Cardiac muscle cell (in vitro differentiated cells and primary cell): Measurements from ENCODE around the gene RUNDC3A. TPM values are rescaled to one million over a fixed set of nuclear protein-coding genes. Genes with fewer than 3 reads are reported as not detected.

ENCODE experiments used
- DNase-seq, 2 donors: peaks; one replicate each; pipeline versions ENCODE4 v3.0.0 to v3.0.0-alpha.2; 2010 to 2017; ENCODE audit warnings: low read depth in 1 of 2, low spot score in 1 of 2
- H3K27ac ChIP-seq: fragments of 200-600 bp; sonication (generic); 2 replicates; pipeline ENCODE4 v1.5.1; 2016
- H3K27me3 ChIP-seq: fragments of 200-600 bp; sonication (generic); 2 replicates; pipeline ENCODE4 v1.6.0; 2016; ENCODE audit warnings: control low read depth
- H3K36me3 ChIP-seq: fragments of 200-600 bp; sonication (generic); 2 replicates; pipeline ENCODE4 v1.5.1; 2016; ENCODE audit warnings: control low read depth
- H3K4me1 ChIP-seq: fragments of 200-600 bp; sonication (generic); 2 replicates; pipeline ENCODE4 v1.8.1; 2017; ENCODE audit warnings: low read depth, mild to moderate bottlenecking, mixed run types
- H3K4me3 ChIP-seq: fragments of 200-600 bp; sonication (generic); 2 replicates; pipeline ENCODE4 v1.5.1; 2016; ENCODE audit warnings: mild to moderate bottlenecking
- H3K9me3 ChIP-seq: fragments of 200-600 bp; sonication (generic); 2 replicates; pipeline ENCODE4 v1.5.1; 2017; ENCODE audit warnings: low read depth, mild to moderate bottlenecking, control low read depth
- CTCF ChIP-seq: IDR thresholded peaks from 2 replicates; pipeline ENCODE4 v1.5.1; 2012; ENCODE audit warnings: low read depth, mild to moderate bottlenecking, low read length
- polyA plus RNA-seq: library from polyadenylated mRNA; unstranded; fragments of >200 nt; fragmentation: Nextera tagmentation; extraction: Ambion mirVana; gene quantifications from 2 replicates; pipeline ENCODE4 v1.2.1, GENCODE V29; 2016
- total RNA-seq: library from RNA; depleted of rRNA; stranded (reverse); fragments of >200 nt; gene quantifications from 2 replicates; pipeline ENCODE4 v1.2.3, GENCODE V29; 2016

RUNDC3A gene
- total and polyA plus RNA-seq, 2 experiments from 2014 or later = 1.9 to 5.8 TPM

- no peak for DNase-seq
- Histone ChIP-seq H3K4me3 (no peak overlapping the region), H3K27me3 (no peaks in the 10 kb centered on the region), H3K36me3 (no peaks in the 10 kb centered on the region), H3K27ac (no peak overlapping the region), H3K4me1 (no peaks in the 10 kb centered on the region), H3K9me3 (no peaks in the 10 kb centered on the region)
- TF ChIP-seq CTCF = no peak
Measured at GRCh38 chr17:44284024-44284400, 24.4 kb upstream of the RUNDC3A start.

GRCh38 chr17:44287651-44288050 is 20.8 kb upstream of the RUNDC3A start:
- Histone ChIP-seq H3K27ac (no peak overlapping the region), H3K4me3 (no peak overlapping the region), H3K36me3 (no peaks in the 10 kb centered on the region), H3K4me1 (no peaks in the 10 kb centered on the region), H3K27me3 (no peaks in the 10 kb centered on the region), H3K9me3 (no peaks in the 10 kb centered on the region)
- no peak for DNase-seq
- no peak for TF ChIP-seq CTCF

- no peak overlapping the region for H3K4me3 ChIP-seq
- no peaks in the 10 kb centered on the region for H3K27me3 ChIP-seq
- no peak overlapping the region for H3K27ac ChIP-seq
- TF ChIP-seq CTCF = no peak
- no peaks in the 10 kb centered on the region for H3K36me3 ChIP-seq
- DNase-seq = no peak
- H3K4me1 ChIP-seq = no peaks in the 10 kb centered on the region
- H3K9me3 ChIP-seq = no peaks in the 10 kb centered on the region
Measured at GRCh38 chr17:44293509-44294226, 14.7 kb upstream of the RUNDC3A start.

- no peak for DNase-seq
- no peak for TF ChIP-seq CTCF
Measured at GRCh38 chr17:44297975-44298374, 10.4 kb upstream of the RUNDC3A start.

GRCh38 chr17:44304651-44305050 is 3.8 kb upstream of the RUNDC3A start:
- Histone ChIP-seq H3K27me3 (peaks cover 6% of the 10 kb centered on the region), H3K4me3 (no peak overlapping the region), H3K27ac (no peak overlapping the region), H3K4me1 (peaks cover 7% of the 10 kb centered on the region), H3K36me3 (no peaks in the 10 kb centered on the region), H3K9me3 (no peaks in the 10 kb centered on the region)
- TF ChIP-seq CTCF = no peak
- DNase-seq = no peak

More at GRCh38 chr17:44297975-44298374, 10.4 kb upstream of the RUNDC3A start:
- Histone ChIP-seq H3K27me3 (no peaks in the 10 kb centered on the region), H3K36me3 (no peaks in the 10 kb centered on the region), H3K27ac (no peak overlapping the region), H3K9me3 (no peaks in the 10 kb centered on the region), H3K4me3 (no peak overlapping the region), H3K4me1 (no peaks in the 10 kb centered on the region)
